Inflammatory macrophage treated with lipopolysaccharide for 4 hours (primary cell): ENCODE measurements around the gene ACOX3.

Source experiments
- DNase-seq: peaks from one replicate; pipeline ENCODE4 v3.0.0-alpha.2; 2020

Gene ACOX3

DNA sequence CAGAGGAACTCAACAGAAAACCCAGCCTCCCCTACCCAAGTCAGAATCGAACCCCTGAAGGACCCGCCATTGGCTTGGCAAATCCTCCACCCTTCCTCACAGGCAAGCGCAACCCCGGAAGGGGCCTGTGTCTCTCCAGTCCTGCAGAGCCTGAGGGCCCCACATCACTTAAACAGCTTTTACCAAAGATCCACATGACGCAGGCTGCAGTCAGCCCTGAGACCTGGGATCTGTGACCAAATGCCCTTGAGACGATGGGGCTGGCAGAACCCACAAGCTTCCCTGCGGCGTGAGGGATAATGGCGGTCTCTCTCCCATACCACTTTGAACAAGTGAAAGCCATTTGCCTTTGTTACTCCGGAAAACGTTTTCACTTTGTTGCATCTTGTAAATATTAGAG, 54.9 kb downstream of the ACOX3 start:
- no peak for DNase-seq

DNA sequence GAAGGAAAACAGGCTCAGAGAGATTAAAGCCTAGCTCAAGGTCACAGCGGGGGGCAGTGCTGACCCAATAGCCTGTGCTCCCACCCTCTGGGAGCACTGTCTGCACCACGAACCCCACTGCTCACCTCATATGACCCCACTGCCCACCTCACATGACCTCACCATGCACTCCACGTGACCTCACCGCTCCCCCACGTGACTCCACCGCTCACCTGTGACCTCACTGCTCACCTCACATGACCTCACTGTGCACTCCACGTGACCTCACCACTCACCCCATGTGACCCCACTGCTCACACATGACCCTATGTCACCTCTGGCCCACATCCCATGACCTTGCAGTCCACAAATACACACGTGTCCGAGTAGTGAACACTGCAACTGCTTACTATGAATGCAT, 55.4 kb downstream of the ACOX3 start:
- DNase-seq, result no peak

DNA sequence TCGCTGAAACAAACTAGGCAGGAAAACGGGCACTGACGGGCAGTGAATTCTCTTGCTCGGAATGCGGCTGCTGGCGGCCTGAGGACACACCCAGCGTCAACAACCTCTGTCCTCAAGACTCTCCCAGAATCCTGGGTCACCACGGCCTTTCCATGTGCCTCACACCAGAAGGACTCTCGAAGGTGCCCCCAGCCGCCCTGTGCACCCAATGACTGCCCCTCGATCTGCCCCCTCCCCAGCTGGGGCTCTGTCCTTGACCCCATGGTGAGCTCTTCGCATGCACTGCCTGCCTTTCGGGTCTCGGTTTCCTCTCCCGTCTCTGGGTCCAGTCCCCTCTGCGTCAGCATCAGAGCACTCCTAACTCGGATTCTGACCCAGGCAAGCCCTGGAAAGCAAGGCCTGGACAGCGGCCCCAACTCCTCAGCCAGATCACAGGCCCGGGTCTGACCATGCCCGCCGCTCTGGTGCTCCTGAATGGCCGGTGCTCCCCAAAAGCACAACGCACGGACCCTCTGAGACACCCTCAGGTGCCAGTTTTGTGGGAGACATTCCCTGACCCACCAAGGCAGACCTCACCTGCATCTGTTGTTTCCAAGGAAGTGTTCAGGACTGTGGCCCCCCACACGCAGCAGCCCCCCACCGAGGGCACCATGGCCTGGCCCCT, 56.0 kb downstream of the ACOX3 start:
- DNase-seq, result no peak

DNA sequence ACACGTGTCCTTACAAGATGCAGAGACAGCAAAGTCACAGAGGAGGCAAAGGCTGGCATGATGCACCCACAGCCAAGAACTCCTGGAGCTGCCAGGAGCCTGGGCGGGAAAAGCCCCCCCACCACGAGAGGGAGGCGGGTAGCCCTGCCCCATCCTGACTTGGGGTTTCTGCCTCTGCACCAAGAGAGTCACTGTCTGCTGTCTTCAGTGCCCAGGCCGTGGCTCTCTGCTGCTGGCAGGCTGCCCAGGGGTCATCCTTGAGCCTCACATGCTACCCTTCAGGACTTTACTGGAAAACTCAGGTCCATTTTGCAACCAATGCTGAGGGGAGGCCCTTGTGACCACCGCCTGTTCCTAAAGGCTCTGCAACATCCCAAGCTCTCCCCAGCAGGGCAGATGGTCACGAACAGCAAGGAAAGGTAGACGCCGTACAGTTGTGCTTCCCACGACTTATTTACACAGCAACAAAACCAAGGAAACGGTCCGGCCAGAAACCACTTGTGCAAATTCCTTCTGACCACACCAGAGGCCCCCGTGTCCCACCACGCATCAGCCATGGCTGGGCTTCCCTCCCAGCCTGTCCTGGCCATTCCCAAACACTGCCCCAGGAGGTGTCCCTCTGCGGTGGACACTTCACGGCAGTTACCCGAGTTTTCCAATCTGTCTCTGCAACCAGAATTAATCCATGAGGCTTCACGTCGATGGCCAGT, 56.9 kb downstream of the ACOX3 start:
- no peak for DNase-seq

DNA sequence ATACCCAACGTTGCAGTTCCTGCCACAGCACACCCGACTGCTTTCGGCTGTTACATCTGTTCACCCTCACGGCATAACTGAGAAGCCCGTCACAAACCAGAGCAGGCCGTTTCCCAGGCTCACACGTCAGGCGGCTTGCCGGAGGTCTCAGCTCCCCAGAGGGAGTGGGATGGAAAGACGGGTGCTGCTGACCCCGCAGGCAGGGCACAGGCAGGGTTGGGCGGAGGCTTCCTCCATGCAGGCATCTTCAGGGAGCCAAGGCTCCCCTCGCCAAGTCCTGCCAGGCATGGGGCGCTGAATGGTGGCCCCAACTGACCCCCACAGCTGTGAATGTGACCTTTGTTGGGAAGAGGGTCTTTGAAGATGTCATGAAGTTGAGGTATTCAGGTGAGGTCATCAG, 57.5 kb downstream of the ACOX3 start:
- no peak for DNase-seq

DNA sequence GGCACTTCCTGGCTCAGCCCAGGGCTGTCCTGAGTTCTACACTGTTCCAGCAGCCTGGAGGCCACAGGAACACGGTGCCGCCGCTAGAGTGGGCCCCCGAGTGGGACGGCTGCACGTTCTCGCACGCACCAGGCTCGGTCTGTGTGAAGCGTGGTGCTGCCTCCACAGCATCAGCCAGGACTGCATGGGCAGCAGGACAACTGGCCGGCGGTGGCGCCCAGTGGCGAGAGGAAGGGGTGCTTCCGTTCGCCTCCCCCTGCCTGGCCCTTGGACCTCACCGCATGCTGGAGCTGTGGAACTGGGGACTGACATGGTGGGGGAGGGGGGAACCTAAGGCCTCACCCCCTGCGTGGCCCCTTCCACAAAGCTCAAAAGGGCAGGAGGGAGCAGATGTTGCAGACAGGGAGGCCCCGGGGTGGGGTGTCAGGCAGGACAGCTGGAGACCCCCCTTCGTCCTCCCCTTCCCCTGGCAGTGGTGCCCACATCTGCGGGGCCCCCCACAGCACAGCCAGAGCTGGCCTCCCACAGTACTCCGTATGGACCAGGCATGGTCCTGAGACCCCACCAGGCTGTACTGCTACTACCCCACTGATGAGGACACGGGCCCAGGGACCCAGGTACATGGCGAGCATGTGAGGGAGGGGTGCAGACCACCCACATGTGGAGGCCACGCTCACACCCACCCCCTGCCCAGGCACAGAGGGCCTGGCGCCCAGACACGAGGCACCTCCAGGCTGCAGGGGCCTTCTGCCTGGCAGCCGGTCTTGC, 58.5 kb downstream of the ACOX3 start:
- no peak for DNase-seq

- no peak for DNase-seq
These were observed 59.8 kb downstream of the ACOX3 start for GRCh38 chr4:8380511-8381415.

DNA sequence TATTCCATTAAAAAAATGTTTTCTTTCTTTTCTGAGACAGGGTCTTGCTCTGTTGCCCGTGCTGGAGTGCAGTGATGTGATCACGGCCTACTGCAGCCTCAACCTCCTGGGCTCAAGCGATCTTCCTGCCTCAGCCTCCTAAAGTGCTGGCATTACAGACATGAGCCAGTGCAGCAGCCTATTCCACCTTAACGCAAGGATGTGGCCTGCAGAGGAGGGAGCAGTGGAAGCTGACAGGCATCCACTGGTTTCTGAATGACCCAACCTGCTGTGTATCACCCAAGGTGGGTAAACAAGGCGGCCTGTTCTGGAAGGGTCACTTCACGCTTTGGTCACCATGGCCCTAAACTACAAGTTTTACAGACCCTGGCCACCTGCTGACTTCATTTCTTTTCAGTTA, 60.8 kb downstream of the ACOX3 start:
- no peak for DNase-seq

GRCh38 chr4:8379281-8379680, 61.2 kb downstream of the ACOX3 start:
- DNase-seq, result no peak

GRCh38 chr4:8378776-8379175, 61.7 kb downstream of the ACOX3 start:
- DNase-seq, result no peak

DNA sequence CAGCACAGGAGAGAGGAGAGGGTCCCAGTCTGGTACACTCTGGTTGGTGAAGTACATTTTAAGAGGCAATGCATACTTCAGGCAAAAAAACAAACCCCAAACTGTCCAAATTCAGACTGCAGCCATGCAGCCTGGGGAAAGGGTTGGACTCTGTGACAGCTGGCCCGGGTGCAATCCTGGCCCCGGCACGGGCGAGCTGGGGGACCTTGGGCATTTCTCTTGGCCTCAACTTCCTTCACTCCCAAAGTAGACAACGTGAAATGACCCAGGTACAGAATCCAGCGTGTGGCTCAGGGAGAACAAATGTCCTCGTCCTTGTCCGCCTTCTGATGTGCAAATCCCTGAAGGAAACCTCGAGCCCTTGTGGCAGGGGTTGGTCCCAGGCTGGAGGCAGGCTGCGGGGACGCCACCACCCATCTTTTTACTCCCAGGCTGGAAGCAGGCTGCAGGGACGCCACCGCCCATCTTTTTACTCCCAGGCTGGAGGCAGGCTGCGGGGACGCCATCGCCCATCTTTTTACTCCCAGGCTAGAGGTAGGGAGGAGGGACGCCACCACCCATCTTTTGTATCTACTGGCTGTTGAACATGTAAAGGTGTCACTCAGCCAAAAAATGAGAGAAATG, 62.3 kb downstream of the ACOX3 start:
- DNase-seq, result no peak

GRCh38 chr4:8377103-8378075, 63.1 kb downstream of the ACOX3 start:
- DNase-seq, result no peak

DNA sequence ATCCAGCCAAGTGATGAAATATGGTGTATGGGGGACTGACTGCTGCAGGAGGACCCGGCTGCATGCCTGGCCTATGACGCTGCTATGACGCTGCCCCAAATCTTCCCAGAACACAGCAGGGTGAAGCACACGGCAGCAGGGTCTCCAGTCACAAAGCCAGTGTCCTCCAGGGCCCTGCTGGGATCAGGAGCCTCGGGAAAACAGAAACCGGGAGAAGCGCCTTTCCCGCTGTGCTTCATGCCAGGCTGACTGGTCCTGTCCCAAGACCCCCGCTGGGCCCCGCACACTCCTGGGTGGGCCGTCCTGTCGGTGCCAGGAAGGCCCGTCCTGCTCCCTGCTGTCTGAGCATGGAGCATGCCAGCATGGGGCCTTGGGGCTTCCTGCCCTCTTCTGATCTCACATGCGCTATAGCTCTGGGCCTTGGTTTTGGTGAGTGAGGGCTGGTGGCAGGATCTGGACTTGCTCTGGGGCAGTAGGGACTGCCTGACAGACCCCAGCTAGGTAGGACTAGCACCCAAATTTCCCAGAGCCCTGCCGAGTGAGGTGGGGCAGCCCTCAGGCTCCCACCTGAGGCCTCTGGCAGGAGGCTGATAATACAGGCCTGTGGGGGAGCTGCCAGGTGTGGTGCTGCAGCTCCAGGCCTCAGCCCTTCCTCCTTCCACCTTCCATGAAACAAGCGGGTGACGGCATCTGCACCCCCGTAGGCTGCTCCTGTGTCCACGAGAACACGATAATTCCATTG, 64.0 kb downstream of the ACOX3 start:
- no peak for DNase-seq

- no peak for DNase-seq
These were observed 65.5 kb downstream of the ACOX3 start for GRCh38 chr4:8374851-8375649.

DNA sequence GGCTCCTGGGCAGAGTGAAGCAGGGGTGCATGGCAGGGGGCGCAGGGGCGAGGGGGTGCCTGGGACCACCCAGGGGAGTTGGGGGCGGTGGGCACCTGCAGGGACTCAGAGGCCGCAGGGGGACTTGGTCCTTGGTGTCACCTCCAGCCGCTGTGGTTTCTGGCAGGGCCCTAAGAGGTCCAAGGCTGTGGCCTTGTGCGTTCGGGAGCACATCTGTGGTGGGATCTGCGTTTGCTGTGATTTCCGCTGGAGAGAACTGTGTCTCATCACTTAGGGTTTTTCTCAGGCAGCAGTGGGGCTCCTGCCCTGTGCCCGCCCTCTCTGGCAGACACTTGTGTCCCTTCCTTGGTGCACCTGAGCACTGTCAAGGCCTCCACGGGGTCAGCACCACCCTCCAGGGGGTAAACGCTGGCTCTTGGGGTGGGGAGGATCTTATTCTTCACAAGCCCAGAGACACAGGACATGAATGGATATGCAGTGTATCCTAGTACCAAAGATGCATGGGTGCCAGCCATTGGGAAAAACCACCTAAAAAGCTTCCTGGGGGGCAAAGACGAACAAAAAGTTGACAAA, 66.5 kb downstream of the ACOX3 start:
- no peak for DNase-seq

DNA sequence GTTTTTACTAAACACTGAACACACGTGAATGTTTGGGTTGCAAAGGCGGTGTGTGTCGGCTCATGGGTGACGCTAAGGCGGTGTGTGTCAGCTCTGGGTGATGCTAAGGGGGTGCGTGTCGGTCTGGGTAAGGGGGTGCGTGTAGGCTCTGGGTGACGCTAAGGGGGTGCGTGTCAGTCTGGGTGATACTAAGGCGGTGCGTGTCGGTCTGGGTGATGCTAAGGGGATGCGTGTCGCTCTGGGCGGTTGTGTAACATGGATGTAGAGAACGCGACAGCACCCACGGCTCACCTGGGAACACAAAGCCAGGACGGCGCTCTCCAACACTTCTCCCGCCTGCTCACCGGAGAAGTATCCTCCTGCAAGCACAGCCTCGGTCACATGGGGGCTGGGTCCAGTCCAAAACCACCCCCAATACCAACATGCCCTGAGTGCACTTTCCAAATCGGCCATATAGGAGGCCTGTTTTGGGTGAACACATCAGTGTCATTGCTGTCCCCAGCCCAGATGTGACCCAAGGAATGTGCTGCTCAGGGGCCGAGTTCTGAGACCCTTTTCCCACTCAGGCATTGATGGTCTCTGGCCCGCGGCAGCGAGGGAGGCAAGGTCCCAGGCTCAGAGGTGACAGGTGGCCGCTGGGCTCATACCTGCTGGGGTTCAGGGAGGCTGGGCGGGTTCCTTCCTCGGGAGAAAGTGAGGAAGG, 67.1 kb downstream of the ACOX3 start:
- DNase-seq, result no peak

- DNase-seq, result no peak
These were observed 68.0 kb downstream of the ACOX3 start for GRCh38 chr4:8372506-8372905.

DNA sequence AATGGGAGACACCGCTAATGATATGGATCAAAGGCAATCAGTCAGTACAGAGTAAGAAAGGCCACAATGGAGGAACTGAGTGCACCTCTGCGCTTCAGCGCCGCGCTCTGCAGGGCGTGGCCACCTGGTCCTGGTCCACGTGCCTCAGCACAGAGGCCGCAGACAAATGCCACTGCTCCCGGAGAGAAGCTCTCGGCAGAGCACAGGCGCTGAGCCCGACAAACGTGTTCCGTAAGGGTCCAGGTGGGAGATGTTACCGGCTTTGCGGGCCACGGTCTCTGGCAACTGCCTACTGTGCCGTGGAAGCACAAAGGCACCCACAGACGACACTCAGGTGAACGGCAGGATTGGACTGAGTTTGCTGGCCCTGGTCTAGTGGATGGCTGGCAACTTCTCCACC, 68.9 kb downstream of the ACOX3 start:
- DNase-seq, result no peak
